ENCODE measurements around the gene SCARB1. TPM values are rescaled to one million over a fixed set of nuclear protein-coding genes. Genes with fewer than 3 reads are reported as not detected.
A peak's percentile ranks its signal among the peaks of the same experiment; 100 is the strongest.

Gene SCARB1
- total and polyA plus RNA-seq, 2 of the 13 experiments (the other 11 are each of a cell fraction or from before 2014, with no cell fraction given) = 63.4 to 160 TPM

GRCh38 chr12:124745891-124746570, 117.6 kb downstream of the SCARB1 start (continued):
- peak; percentile 99 for TF ChIP-seq ZNF770 (CRISPR knock-in tag; IDR thresholded peaks at IDR 0.05)
- TF ChIP-seq ZNF18 (CRISPR knock-in tag; IDR thresholded peaks at IDR 0.05; ENCODE audit: insufficient replicate concordance) = no peak
- TF ChIP-seq ZNF329 (CRISPR knock-in tag; IDR thresholded peaks at IDR 0.05; ENCODE audit: low read depth) = peak; percentile 46; the same call in 1 of the 2 replicates
- TF ChIP-seq CSRNP2 (CRISPR knock-in tag; conservative IDR thresholded peaks at IDR 0.05; ENCODE audit: low read depth) = no peak
- no peak for TF ChIP-seq GMEB2 (CRISPR knock-in tag; IDR thresholded peaks at IDR 0.05; ENCODE audit: low read depth)
- TF ChIP-seq HBP1 (CRISPR knock-in tag; IDR thresholded peaks at IDR 0.05; ENCODE audit: low read depth) = no peak
- TF ChIP-seq FOSL2 (CRISPR knock-in tag; IDR thresholded peaks at IDR 0.05) = peak; percentile 55
- peak; percentile 70; the same call in 1 of the 2 replicates for TF ChIP-seq ZGPAT (CRISPR knock-in tag; IDR thresholded peaks at IDR 0.05)
- peak; percentile 61 for TF ChIP-seq ZNF687 (CRISPR knock-in tag; IDR thresholded peaks at IDR 0.05)
- TF ChIP-seq RXRB (CRISPR knock-in tag; IDR thresholded peaks at IDR 0.05; ENCODE audit: borderline replicate concordance) = peak; percentile 66; the same call in 1 of the 2 replicates
- TF ChIP-seq ZNF10 (CRISPR knock-in tag; IDR thresholded peaks at IDR 0.05; ENCODE audit: borderline replicate concordance, low read depth) = no peak
- peak; percentile 33; the same call in 1 of the 2 replicates for TF ChIP-seq HDAC1 (CRISPR knock-in tag; IDR thresholded peaks at IDR 0.05)
